GM10847 (cell line): ENCODE data around the gene CYLD.

Experiments
- POLR2A ChIP-seq: IDR thresholded peaks from 2 replicates; pipeline ENCODE4 v1.6.1; 2011; ENCODE audit not compliant: insufficient read length; ENCODE audit errors: extremely low read depth

CYLD gene

GRCh38 chr16:50705436-50706110 is 36.3 kb upstream of the CYLD start:
- TF ChIP-seq POLR2A = no peak

DNA sequence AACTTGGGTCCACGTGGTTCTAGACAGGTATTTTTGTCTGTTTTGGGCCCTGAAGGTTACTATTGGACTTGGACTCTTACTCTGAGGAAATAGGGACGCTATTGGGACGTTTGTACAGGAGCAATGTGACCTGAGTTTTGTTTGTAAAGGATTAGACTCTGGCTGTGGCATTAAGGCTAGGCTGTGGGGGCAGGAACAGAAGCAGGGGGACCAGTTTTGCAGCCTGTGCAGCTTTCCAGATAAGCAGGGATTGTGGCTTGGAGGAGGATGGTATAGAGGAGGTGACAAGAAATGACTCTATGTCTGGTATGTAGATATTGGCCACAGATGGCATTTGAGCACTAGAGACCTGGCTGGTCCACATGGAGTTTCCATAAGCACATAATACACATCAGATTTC is 35.6 kb upstream of the CYLD start:
- TF ChIP-seq POLR2A = no peak

- TF ChIP-seq POLR2A = no peak
Measured at GRCh38 chr16:50708373-50709060, 33.4 kb upstream of the CYLD start.

DNA sequence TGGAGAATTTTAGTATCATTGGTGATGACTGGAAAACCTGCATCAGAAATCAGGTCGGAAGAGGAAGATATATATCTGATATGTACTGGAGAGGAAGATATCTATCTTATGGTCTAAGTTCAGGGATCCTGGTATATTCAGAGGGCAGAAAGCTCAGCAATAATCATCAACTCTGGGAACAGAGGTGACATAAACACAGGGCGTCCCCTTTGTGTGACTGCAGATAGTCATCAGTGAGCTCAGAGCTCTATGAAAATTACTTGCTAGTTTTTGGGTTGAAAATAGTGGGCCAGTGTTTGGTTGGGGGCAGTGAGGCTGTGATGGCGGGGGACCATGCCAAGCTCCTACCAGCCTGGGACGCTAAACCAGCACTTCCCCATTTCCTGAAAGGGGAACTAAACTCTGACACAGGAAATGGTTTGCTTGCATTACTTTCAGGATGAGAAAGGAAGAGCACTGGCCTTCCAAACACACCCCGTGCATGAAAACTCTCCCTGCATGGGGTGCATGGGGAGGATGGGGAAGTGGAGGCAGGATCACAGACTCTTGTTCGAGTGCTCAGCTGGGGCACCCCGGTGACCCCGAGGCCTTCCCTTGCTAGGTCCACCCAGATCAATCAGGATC is 32.7 kb upstream of the CYLD start:
- TF ChIP-seq POLR2A = no peak

- no peak for TF ChIP-seq POLR2A
Measured at GRCh38 chr16:50709980-50710379, 31.9 kb upstream of the CYLD start.

- no peak for TF ChIP-seq POLR2A
Measured at GRCh38 chr16:50711040-50711439, 30.8 kb upstream of the CYLD start.

DNA sequence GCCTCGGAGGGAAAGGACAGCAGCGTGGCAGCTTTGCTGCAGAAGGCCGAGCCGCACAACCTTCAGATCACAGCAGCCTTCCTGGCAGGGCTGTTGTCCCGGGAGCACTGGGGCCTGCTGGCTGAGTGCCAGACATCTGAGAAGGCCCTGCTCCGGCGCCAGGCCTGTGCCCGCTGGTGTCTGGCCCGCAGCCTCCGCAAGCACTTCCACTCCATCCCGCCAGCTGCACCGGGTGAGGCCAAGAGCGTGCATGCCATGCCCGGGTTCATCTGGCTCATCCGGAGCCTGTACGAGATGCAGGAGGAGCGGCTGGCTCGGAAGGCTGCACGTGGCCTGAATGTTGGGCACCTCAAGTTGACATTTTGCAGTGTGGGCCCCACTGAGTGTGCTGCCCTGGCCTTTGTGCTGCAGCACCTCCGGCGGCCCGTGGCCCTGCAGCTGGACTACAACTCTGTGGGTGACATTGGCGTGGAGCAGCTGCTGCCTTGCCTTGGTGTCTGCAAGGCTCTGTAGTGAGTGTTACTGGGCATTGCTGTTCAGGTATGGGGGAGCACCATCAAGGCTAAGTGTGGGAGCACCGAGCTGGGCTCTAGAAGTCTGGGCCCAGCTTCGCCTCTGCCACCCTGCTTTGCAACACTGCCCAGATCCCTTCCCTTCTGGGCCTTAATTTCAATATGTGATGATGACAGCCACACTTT is 29.9 kb upstream of the CYLD start:
- no peak for TF ChIP-seq POLR2A

DNA sequence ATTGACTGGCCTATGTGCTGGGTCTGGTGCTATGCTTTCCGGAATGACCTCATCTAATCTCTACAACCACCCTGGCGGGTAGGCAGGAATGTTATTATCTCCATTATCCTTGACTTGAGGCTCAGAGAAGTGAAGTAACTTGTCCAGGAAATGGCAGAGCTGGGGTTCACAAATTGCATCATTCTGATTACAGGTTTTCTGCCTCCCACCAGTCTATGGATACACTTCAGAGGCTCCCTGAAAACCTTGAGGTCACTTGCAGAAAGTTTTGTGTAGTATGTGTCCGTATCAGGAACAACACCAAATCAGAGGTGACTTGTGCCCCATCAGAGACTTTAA is 29.4 kb upstream of the CYLD start:
- no peak for TF ChIP-seq POLR2A

- TF ChIP-seq POLR2A = no peak
Measured at GRCh38 chr16:50712956-50713355, 28.9 kb upstream of the CYLD start.

GRCh38 chr16:50717091-50717490 is 24.8 kb upstream of the CYLD start:
- TF ChIP-seq POLR2A = no peak

DNA sequence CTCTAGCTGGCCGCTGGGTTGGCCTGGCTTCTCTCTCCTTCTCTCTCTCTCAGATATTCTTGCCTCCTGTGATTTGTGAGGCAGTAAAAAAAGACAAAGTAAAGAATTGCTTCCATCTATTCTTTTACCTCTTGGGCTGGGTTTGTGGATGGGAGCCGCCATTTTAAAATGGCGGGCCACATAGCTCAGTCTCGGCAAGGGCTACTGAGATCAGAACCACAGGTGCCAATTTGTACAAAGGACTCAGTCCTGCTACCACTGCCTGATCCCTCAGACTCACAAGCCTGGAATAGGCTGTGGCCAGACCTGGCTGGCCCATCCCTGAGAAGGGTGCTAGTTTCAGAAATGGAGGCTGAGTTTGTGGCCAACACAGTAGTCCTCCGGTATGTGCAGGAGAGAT is 24.4 kb upstream of the CYLD start:
- TF ChIP-seq POLR2A = no peak

GRCh38 chr16:50718061-50718760 is 23.7 kb upstream of the CYLD start:
- TF ChIP-seq POLR2A = no peak

- TF ChIP-seq POLR2A = no peak
Measured at GRCh38 chr16:50718761-50719400, 23.0 kb upstream of the CYLD start.

DNA sequence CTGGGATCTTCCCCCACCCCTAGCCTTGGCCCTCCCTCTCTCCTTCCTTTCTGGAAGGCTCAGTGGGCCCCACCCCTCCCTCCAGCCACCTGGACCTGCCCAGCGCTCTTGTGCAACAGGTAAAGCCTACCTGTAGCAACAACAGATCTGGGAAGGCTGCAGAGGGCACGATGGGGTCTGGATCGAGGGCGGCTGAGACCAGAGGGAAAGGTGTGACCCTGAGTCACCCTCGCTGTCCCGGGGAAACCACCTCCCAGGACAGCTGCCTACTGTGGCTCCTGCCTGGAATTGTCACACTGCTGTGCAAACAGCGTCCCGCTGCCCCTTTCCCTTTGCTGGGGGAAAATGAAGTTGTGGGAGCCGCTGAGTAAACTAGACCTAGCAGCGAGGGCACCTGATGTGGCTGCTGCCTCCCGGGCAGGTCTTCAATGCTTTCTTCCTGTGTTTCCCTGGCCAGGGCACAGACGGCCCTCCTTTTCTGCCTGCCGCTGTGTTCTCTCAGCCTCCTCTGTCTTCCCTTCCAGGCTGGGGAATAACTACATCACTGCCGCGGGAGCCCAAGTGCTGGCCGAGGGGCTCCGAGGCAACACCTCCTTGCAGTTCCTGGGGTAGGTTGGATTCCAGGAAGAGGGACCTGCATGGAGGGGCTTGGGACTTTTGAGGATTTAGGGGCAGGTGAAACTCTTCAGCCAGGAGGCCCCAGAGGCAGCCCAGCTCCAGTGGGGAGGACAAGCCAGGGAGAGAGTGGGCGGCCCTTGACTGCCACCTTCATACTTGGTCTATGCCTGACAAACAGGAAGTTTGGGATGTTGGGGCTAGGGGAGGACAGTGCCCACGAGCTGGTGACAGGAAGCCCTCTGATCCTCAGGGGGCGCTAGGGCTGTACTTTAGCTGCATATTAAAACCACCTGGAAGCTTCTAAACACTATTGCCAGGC is 22.2 kb upstream of the CYLD start:
- no peak for TF ChIP-seq POLR2A
